ENCODE measurements around the gene PRR12.

PRR12 gene

GRCh38 chr19:49554701-49555181 lies 36.2 kb upstream of the PRR12 start:
- H3K4me3 ChIP-seq (ENCODE audit: low read depth, low read length): no peak overlapping the region
- no peak for DNase-seq (ENCODE audit: low read depth)
- TF ChIP-seq MYC (IDR thresholded peaks at IDR 0.05; ENCODE audit: low read depth, low read length) (no peak), POLR2A (IDR thresholded peaks at IDR 0.05; ENCODE audit: extremely low read depth, insufficient read length) (no peak), MAX (IDR thresholded peaks at IDR 0.05; ENCODE audit: low read depth, low read length) (no peak)
- TF ChIP-seq, protein P1, sequence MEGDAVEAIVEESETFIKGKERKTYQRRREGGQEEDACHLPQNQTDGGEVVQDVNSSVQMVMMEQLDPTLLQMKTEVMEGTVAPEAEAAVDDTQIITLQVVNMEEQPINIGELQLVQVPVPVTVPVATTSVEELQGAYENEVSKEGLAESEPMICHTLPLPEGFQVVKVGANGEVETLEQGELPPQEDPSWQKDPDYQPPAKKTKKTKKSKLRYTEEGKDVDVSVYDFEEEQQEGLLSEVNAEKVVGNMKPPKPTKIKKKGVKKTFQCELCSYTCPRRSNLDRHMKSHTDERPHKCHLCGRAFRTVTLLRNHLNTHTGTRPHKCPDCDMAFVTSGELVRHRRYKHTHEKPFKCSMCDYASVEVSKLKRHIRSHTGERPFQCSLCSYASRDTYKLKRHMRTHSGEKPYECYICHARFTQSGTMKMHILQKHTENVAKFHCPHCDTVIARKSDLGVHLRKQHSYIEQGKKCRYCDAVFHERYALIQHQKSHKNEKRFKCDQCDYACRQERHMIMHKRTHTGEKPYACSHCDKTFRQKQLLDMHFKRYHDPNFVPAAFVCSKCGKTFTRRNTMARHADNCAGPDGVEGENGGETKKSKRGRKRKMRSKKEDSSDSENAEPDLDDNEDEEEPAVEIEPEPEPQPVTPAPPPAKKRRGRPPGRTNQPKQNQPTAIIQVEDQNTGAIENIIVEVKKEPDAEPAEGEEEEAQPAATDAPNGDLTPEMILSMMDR (IDR thresholded peaks at IDR 0.05; ENCODE audit: low read depth, low read length): no peak

- no peak overlapping the region for H3K4me3 ChIP-seq (ENCODE audit: low read depth, low read length)
- peak; percentile 48 for DNase-seq (ENCODE audit: low read depth)
These were observed 35.2 kb upstream of the PRR12 start for GRCh38 chr19:49555600-49556411.

GRCh38 chr19:49556412-49557398 lies 34.3 kb upstream of the PRR12 start:
- H3K4me3 ChIP-seq (ENCODE audit: low read depth, low read length): no peak overlapping the region
- no peak for DNase-seq (ENCODE audit: low read depth)
- TF ChIP-seq MAX (IDR thresholded peaks at IDR 0.05; ENCODE audit: low read depth, low read length) (no peak), MYC (IDR thresholded peaks at IDR 0.05; ENCODE audit: low read depth, low read length) (no peak), POLR2A (IDR thresholded peaks at IDR 0.05; ENCODE audit: extremely low read depth, insufficient read length) (no peak)
- TF ChIP-seq, protein P1 (IDR thresholded peaks at IDR 0.05; ENCODE audit: low read depth, low read length): no peak

More at GRCh38 chr19:49555600-49556411, 35.2 kb upstream of the PRR12 start:
- no peak for TF ChIP-seq POLR2A (IDR thresholded peaks at IDR 0.05; ENCODE audit: extremely low read depth, insufficient read length)
- TF ChIP-seq, protein P1 (IDR thresholded peaks at IDR 0.05; ENCODE audit: low read depth, low read length): no peak
- TF ChIP-seq MAX (IDR thresholded peaks at IDR 0.05; ENCODE audit: low read depth, low read length): no peak
- TF ChIP-seq MYC (IDR thresholded peaks at IDR 0.05; ENCODE audit: low read depth, low read length): no peak

GRCh38 chr19:49557641-49558325 lies 33.2 kb upstream of the PRR12 start:
- TF ChIP-seq MAX (IDR thresholded peaks at IDR 0.05; ENCODE audit: low read depth, low read length) (no peak), POLR2A (IDR thresholded peaks at IDR 0.05; ENCODE audit: extremely low read depth, insufficient read length) (no peak)
- no peak for DNase-seq (ENCODE audit: low read depth)
- no peak overlapping the region for H3K4me3 ChIP-seq (ENCODE audit: low read depth, low read length)

GRCh38 chr19:49558591-49558990 lies 32.4 kb upstream of the PRR12 start:
- no peak overlapping the region for H3K4me3 ChIP-seq (ENCODE audit: low read depth, low read length)
- TF ChIP-seq MYC (IDR thresholded peaks at IDR 0.05; ENCODE audit: low read depth, low read length) (no peak), POLR2A (IDR thresholded peaks at IDR 0.05; ENCODE audit: extremely low read depth, insufficient read length) (no peak), MAX (IDR thresholded peaks at IDR 0.05; ENCODE audit: low read depth, low read length) (no peak)
- TF ChIP-seq, protein P1 (IDR thresholded peaks at IDR 0.05; ENCODE audit: low read depth, low read length): no peak
- DNase-seq (ENCODE audit: low read depth): no peak
